Right lobe of liver (tissue), 6 donors: ENCODE measurements around the gene TOB1. TPM values are rescaled to one million over a fixed set of nuclear protein-coding genes. Genes with fewer than 3 reads are reported as not detected.

Experiments used
- ATAC-seq, 4 donors: fragments of 200-7000 bp; cut with Tn5 transposase; one replicate each; pipeline ENCODE4 v1.9.1; 2020; ENCODE audit warnings: mild to moderate bottlenecking in 4 of 4, moderate library complexity in 4 of 4
- DNase-seq, 3 donors: peaks; one replicate each; pipeline ENCODE4 v3.0.0-alpha.2; 2020
- H3K27ac ChIP-seq, 3 donors: fragments of 200-600 bp; one replicate each; pipeline ENCODE4 v1.8.0; 2022
- H3K27me3 ChIP-seq, 2 donors: fragments of 200-600 bp; one replicate each; pipeline ENCODE4 v1.8.0; 2022
- H3K36me3 ChIP-seq, 4 donors: fragments of 200-600 bp; sonication (generic) in 1 of 4; one replicate each; pipeline versions ENCODE4 v1.5.1 to v1.8.0; 2017 to 2022; ENCODE audit warnings: control low read depth in 1 of 4
- H3K4me1 ChIP-seq, 4 donors: fragments of 200-600 bp; sonication (generic) in 1 of 4; one replicate each; pipeline versions ENCODE4 v1.5.1 to v1.8.0; 2017 to 2022; ENCODE audit warnings: control low read depth in 1 of 4
- H3K4me3 ChIP-seq, 3 donors: fragments of 200-600 bp; one replicate each; pipeline ENCODE4 v1.8.0; 2022
- H3K9me3 ChIP-seq, 4 donors: fragments of 200-600 bp; sonication (generic) in 1 of 4; one replicate each; pipeline versions ENCODE4 v1.5.1 to v1.8.0; 2017 to 2022; ENCODE audit warnings: control low read depth in 1 of 4
- POLR2A ChIP-seq: fragments of 450-650 bp; IDR thresholded peaks from one replicate; pipeline ENCODE4 v1.6.1; 2017; ENCODE audit warnings: antibody characterized with exemption, mild to moderate bottlenecking
- WGBS: methylation state at CpG from one replicate; pipeline ENCODE4 v1.1.6; 2018; ENCODE audit warnings: low coverage, low lambda C conversion rate; ENCODE audit not compliant: insufficient coverage; ENCODE audit errors: missing lambda C conversion rate; 5-methylcytosine and 5-hydroxymethylcytosine counted together
- intact Hi-C, 2 donors: fragments of 100-400 bp; cut with DNase I; formaldehyde crosslinking; loops; one replicate each; pipeline versions ENCODE4 v1.11.2 to v1.14.1; 2022
- total RNA-seq, 6 experiments: library from RNA; depleted of rRNA in 2 of 6; stranded (reverse); fragments of >200 nt in 2 of 6; fragmentation: NEBNext Ultra II Directional in 3 of 6; extraction: Animal tissue kit (Norgen Biotek cat#: 25700) in 3 of 6; gene quantifications; one replicate each; pipeline versions ENCODE4 v1.1.0 to v1.2.4, GENCODE V29; 2016 to 2023
- TF ChIP-seq, protein P1 (sequence below), 4 donors: fragments of 200-600 bp in 3 of 4; fragments of 450-650 bp in 1 of 4; IDR thresholded peaks; one replicate each; pipeline versions ENCODE4 v1.5.1 to v1.8.0; 2016 to 2022; ENCODE audit warnings: antibody characterized with exemption in 4 of 4, mild to moderate bottlenecking in 2 of 4
- donor health status: DM: no; HTN: yes; CAD: no.
- donor health status: DM: no; HTN: no; CAD: no.
- donor health status: DM: no; HTN: no; CAD: no.
- donor health status: DM: no; HTN: yes; CAD: no.
- donor health status: DM: no; HTN: yes; CAD: no.

Gene TOB1
- total RNA-seq, 6 experiments from 2014 or later, result 36.2 to 222 (median 82.1) TPM

DNA sequence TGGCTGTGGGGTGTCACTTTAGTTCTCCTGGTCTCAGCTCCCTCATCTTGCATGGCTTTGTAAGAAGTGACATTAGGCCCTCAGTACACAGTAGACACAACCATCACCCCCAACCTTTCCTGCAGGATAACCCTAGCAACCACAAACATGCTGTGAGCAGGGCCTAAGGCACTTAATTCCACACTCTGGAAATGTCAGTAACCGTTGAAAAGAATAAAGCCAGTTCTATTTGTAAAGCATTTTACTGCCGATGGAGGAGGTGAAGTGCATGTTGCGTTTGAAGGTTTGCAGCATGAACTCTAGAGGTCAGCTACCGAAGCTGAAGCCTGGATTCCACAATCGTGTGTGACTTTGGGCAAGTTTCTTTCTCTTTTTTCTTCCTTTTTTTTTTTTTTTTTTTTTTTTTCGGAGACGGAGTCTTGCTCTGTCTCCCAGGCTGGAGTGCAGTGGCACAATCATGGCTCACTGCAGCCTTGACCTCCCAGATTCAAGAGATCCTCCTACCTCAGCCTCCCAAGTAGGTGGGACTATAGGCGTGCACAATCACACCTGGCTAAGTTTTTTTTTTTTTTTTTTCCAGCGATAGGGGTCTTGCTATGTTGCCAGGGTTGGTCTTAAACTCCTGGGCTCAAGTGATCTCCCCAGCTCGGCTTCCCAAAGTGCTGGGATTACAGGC, 26.1 kb upstream of the TOB1 start:
- Histone ChIP-seq H3K4me3 (no peak overlapping the region), H3K36me3 (no peaks in the 10 kb centered on the region), H3K27me3 (no peaks in the 10 kb centered on the region), H3K4me1 (peaks cover 0 to 25% (median 11%) of the 10 kb centered on the region in 4 donors), H3K27ac (no peak overlapping the region), H3K9me3 (no peaks in the 10 kb centered on the region)
- DNase-seq (no peak), ATAC-seq (no peak)
- intact Hi-C loops, result no loop called here
- no peak for TF ChIP-seq POLR2A
- TF ChIP-seq, protein P1, sequence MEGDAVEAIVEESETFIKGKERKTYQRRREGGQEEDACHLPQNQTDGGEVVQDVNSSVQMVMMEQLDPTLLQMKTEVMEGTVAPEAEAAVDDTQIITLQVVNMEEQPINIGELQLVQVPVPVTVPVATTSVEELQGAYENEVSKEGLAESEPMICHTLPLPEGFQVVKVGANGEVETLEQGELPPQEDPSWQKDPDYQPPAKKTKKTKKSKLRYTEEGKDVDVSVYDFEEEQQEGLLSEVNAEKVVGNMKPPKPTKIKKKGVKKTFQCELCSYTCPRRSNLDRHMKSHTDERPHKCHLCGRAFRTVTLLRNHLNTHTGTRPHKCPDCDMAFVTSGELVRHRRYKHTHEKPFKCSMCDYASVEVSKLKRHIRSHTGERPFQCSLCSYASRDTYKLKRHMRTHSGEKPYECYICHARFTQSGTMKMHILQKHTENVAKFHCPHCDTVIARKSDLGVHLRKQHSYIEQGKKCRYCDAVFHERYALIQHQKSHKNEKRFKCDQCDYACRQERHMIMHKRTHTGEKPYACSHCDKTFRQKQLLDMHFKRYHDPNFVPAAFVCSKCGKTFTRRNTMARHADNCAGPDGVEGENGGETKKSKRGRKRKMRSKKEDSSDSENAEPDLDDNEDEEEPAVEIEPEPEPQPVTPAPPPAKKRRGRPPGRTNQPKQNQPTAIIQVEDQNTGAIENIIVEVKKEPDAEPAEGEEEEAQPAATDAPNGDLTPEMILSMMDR (IDR thresholded peaks at IDR 0.05), result no peak
- WGBS, result 61% methylated on average over 9 of the region's 10 CpGs

DNA sequence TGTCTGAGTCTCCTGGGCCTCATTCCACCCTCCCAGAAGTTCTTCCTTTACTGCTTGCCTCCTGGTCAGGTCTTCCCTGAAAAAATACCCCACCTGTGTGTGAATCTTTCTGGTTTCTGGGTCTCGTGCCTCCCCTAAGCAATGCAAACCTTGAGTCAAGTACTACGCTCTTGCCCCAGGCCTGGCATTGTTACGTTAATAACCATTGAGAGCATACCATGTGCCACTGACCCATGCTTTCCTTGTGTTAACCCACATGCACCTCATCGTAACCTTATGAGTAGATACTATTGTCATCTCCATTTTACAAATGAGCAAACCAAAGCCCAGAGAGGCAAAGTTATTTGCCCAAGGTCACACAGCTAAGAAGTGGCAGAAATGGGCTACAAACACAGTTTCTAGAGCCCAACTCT, 25.4 kb upstream of the TOB1 start:
- H3K27me3 ChIP-seq, result no peaks in the 10 kb centered on the region
- no peak overlapping the region for H3K27ac ChIP-seq
- WGBS, result 90% methylated on average over 3 of the region's 4 CpGs
- no peak for TF ChIP-seq POLR2A
- TF ChIP-seq, protein P1 (IDR thresholded peaks at IDR 0.05), result no peak
- no peaks in the 10 kb centered on the region for H3K9me3 ChIP-seq
- ATAC-seq (no peak), DNase-seq (no peak)
- peaks cover 0 to 29% (median 11%) of the 10 kb centered on the region in 4 donors for H3K4me1 ChIP-seq
- H3K4me3 ChIP-seq, result no peak overlapping the region
- no peaks in the 10 kb centered on the region for H3K36me3 ChIP-seq
- intact Hi-C loops, result no loop called here

DNA sequence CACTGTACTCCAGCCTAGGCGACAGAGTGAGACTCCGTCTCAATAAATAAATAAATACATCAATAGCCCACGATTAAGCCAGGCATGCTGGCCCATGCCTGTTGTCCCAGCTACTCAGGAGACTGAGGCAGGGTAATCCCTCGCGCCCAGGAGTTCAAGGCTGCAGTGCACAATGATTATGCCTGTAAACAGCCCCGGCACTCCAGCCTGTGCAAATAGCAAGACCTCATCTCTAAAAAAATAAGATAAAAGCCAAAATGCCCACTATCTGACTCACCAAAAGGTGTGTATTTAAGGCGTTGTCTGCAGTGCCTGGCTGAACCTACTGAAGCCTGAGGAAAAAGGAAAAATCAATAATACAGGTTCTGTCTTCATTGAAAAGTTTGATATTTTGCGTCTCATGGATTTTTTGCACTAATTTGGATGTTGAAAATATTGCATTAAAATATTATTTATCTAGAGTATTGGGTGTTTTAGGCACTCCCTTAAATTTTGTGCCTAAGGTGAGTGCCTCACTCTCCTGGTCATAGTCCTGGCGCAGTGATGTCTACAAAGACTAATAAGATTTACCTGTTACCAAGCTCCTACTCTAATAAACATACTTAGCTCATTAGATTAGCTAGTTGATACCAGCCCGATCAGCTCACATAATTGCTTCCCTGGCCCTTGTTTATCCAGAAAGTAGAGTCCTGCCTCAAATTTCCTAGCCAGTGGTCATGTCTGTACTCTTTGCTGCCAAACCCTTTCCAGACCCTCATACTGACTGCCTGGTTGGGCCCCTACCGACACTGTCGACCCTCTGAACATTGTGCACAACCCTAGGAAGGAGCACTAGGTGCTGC, 24.7 kb upstream of the TOB1 start:
- Histone ChIP-seq H3K9me3 (no peaks in the 10 kb centered on the region), H3K4me1 (peaks cover 0 to 29% (median 11%) of the 10 kb centered on the region in 4 donors), H3K27me3 (no peaks in the 10 kb centered on the region), H3K4me3 (no peak overlapping the region), H3K36me3 (no peaks in the 10 kb centered on the region), H3K27ac (peak overlapping the region; percentile 26 to 64 (median 60))
- TF ChIP-seq, protein P1 (IDR thresholded peaks at IDR 0.05), result no peak
- no peak for TF ChIP-seq POLR2A
- WGBS, result 46% methylated on average over 10 of the region's 12 CpGs
- ATAC-seq (peak in 3 of 4 donors; percentile 23 to 75 (median 36)), DNase-seq (peak in 1 of 3 donors; percentile 43)
- intact Hi-C loops, result no loop called here

DNA sequence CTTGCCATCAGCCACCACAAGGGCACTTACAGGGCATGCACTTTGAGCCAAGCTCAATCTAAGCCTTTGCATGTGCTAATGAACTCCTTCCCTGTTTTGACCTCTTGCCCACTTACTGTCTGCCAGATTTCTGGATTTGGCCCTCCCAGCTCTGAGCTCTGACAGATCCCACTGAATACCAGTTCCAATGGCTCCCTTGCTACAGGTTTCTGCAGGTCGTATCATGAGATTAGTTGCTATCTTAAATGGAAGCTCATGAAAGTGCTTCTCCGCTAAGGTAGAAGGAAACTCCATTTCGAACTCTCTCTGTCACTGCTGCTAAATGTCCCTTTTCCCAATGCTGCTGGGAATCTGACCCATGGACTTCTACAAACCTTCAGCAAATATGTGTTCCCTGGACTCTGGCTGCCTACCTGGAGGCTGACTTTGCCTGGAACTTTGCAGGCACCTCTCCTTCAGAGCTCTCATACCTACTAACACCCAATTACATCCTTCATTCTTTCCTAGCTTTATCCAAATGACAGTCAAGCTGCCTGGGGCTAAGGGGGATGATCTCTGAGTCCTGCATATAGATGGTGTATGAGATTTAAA, 23.5 kb upstream of the TOB1 start:
- TF ChIP-seq POLR2A, result peak; percentile 28
- TF ChIP-seq, protein P1 (IDR thresholded peaks at IDR 0.05), result no peak
- Histone ChIP-seq H3K9me3 (no peaks in the 10 kb centered on the region), H3K27me3 (no peaks in the 10 kb centered on the region), H3K36me3 (no peaks in the 10 kb centered on the region), H3K4me3 (peak overlapping the region in 1 of 3 donors; percentile 24), H3K27ac (peak overlapping the region; percentile 26 to 64 (median 60)), H3K4me1 (peaks cover 0 to 29% (median 11%) of the 10 kb centered on the region in 4 donors)
- intact Hi-C loops, result no loop called here
- WGBS, result 31% methylated on average over 3 of the region's 3 CpGs
- peak in 1 of 3 donors; percentile 69 for DNase-seq
- ATAC-seq, result peak; percentile 72 to 90 (median 88)
